Amygdala (tissue), 56 donors: ENCODE measurements around the gene HMCN2.
"Not testable (repeated sequence)": the region's sequence is repeated elsewhere in the genome, so short reads cannot be mapped to it uniquely, and the experiment has no call there.

Experiments used
- DNase-seq, 56 donors: peaks; one replicate each; lab custom pipeline; 2025; lab: John Stamatoyannopoulos, UW

The HMCN2 gene

DNA sequence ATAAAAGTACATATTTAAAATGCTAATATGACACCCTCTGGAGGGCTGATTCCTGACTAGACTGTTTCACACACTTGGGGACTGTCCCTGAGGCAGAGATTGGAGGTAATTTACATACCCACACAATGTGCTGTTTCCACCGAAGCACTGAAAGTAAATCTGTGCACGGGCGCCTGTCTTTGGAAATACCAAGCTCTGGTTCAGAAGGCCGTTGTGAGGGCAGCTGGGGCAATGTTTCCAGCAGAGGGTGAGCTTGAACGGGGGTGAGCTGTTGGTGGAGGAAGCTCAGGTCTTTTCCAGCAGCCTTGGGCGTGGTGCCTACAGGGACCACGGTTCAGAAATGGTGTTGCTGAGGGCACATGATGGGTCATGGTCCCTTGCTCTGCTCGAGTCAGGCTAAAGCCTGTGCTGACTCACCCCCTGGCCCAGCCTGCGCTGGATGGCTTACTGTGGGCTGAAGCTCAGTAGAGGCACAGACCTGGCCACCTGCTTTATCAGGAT is 25.8 kb upstream of the HMCN2 start:
- DNase-seq: no peak

DNA sequence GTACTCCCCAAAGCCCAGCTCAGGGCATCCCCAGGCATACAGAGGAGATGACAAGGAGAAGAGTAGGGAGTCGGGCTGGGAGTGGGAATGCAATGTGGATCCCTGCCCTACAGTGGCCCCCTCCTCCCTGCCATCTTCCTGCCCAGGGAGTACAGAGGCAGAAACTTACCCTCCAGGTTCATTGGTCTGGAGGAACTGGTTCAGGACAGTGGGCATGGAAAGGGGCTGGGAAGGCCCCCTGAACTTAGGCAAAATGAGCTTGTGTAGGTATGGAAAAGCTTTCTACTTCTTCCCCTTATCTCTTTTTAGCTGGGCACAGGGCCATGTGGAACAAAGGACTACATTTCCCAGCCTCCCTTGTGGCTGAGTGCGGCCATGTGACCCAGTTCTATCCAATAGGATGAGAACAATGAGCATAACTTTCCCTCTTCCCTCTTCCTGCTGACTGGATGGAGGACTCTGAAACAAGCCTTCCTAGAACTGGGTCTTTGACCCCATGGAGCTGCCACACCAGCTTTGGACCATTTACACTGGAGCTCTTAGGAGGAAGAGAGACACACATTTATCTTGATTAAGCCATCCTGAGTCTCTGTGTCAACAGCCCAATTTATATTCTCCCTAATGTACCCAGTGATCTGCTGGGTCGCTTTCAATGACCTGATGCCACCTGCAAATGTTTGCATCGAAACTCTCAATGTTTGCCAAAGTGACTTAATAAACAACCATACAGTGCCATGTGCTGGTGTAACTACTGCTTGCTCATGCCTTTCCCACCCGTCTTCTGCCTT is 25.0 kb upstream of the HMCN2 start:
- peak in 36 of 56 donors; percentile 14 to 76 (median 48) for DNase-seq

DNA sequence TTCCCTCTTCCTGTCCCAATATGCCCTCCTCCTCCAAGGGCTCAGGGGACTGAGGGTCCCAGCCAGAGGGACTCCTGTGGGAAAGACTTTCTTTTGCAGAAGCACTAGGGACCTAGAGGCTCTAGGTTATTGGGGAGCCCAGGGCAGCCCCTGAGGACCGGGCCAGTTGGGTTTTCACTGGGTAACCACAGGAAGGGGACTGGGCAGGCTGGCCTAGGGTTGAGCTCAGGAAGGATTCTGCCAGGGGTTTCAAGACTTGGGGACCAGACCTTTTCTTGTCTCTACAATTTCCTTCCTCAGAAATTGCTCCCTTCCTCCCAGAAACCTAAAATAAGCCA is 24.4 kb upstream of the HMCN2 start:
- DNase-seq: no peak

DNA sequence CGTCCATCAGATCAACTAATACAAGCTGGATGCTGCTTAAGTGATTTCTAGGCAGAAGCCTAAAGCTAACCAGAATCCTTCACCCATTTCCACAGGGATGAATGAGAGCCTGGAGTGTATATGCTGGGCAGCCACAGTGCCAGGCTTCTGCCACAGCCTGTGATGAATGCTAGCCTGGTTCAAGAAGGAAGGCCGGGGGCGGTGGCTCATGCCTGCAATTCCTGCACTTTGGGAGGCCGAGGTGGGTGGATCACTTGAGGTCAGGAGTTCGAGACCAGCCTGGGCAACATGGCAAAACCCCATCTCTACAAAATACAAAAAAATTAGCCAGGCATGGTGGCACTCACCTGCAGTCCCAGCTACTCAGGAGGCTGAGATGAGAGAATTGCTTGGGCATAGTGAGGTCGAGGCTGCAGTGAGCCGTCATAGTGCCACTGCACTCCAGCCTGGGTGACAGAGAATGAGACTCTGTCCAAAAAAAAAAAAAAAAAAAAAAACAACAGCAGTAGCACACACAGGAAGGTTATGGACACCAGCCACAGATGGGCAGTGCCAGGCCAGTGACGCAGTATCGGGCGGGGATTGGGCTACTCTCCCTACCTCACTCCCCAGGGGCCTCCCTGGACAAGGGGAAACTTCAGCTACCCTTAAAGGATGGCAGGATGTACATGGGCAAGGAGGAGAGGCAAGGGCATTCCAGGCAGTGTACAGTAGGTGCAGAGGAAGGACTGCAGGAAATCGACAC is 23.1 kb upstream of the HMCN2 start:
- no peak for DNase-seq

DNA sequence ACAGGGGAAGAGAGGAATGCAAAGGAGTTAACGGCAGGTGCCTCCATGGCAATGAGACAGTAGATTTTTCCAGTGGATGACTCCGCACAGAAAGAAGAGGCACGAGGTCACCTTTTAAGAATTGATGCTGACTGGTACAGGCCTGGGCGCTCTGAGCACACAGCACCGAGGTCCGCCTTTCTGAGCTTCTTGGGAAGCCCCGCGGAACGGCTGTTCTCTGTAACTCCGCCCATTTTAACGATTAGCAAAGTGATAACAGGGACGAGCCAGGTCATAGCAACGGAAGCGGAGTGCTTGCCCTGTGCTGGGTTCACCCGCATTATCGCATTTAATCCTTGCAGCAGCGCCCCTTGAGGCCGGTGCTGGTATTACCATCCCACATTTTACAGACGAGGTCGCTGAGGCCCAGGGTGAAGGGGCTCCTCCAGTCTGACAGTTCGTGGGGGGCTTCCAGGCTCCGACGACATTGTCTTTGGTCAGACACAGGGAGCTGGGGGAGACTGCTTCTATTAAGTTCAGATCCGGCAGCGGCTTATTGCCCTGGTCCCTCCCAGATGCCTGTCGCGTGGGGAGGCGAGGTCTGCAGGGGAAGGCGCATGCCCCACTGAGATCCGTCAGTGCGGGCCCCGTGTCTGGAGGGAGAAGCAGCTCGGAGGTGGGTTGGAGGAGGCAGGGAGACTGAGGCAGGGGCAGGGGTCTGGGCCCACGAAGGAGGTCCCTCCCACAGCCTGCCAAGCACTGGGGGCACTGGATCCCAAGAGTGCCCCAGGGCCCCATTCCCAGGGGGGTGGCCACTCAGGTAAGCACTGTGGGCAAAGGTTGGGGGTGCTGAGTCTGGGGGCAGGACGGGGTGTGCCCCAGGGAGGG is 22.3 kb upstream of the HMCN2 start:
- DNase-seq: peak in 39 of 56 donors; percentile 9 to 83 (median 37)

DNA sequence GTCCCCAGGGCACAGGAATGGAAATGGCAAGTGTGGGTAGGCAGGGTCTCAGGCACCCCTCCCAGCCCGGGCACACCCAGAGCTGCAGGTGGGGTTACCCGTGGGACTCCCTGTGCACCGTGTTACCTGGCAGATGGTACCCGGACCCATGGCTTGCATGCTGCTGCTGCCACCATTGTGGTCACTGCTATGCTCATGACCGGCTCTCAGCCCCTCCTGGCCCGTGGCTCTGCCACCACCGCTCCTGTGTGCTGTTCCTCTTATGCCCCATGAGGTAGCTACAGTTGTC is 21.7 kb upstream of the HMCN2 start:
- no peak for DNase-seq

DNA sequence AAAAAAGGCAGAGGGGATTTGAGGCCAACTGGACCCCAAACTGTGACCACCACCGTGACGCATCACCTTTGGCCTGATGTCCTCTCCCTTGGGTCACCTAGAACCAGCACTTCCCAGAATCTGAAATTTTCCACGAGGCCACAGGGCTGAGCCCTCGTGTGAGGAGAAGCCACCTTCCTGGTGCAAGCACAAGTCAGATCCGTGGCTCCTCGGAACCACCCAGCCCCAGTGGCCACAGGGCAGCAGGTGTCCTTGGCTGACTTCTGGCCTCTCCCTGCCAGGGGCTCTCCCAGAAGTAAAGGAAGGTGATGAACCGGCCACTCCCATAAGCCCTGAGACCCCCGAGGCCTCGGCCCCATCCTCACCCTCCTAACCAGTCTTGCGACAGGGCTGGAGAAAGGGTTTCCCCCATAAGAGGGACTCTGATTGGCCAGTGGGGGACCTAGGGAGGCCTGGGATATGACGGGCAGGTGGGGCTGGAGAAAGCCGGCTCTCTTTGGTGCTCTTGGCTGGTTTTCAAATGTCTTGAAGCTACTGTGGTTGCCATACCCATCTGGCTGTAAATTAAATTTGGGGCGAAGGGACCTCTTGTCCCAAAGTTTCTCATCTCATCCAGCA is 20.9 kb upstream of the HMCN2 start:
- no peak for DNase-seq

DNA sequence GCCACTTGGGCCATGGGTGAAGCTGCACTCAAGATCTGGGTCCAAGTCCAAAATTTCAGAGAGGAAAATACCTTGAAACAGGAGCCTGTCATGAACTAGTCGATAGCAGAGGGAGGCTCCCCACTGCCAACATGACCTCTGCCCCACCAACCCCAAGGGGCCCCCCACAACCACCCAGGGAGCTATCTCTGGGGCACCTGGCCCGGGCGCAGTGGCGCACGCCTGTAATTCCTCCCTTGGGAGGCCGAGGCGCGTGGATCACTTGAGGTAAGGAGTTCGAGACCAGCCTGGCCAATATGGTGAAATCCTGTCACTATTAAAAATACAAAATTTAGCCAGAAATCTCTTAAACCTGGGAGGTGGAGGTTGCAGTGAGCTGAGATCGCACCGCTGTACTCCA is 20.1 kb upstream of the HMCN2 start:
- DNase-seq: no peak

DNA sequence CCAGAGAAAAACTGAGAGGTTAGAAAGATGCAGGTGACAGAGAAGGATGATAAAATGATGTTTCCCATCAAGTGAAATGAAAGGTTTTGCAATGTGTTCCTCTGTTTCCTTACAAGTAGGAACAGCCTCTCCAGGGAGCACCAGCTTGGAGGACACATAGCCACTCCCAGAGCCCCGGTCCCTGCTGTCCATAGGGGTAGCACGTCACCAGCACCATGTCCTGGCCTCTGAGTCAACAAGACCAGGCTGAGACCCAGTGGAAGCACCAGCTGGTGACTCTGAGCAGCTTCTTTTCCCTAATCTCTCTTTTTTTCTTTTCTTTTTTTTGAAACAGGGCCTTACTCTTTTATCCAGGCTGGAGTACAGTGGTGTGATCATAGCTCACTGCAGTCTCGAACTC is 19.4 kb upstream of the HMCN2 start:
- DNase-seq: no peak

DNA sequence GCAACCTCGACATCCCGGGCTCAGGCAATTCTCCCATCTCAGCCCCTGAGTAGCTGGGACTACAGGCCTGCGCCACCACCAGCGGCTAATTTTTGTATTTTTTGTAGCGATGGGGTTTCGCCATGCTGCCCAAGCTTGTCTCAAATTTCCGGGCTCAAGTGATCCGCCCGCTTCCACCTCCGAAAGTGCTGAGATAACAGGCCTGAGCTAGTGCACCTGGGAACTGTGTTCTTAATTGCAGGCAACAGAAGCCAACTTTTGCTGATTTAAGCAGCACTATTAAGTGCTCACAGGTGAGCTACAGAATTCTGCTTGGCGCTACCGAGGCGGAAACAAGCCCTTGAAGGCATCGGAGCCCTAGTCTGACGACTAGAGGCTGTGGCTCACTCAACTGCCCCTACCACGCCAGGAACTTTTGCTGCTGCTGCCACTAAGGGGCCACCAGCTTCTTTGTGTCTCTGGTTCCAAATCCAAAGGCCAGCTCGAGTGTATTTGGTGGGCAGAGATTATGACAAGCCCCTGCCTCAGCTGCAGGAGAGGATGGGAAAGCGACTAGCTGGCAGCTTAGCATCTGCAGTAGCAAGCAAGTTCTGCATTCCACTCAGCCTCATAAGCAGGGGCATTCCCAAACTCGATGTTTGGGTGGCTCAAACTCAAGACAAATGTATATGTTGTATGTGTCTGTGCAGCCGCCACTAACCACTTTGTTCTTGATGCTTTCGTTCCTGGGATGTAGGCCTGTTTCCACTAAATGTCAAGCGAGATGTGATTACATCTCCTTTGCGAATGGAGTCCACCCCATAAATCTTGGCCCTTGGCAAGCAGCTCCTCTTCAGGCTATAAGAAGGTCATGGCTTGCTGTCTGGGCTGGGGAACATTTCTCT is 10.6 kb upstream of the HMCN2 start:
- no peak for DNase-seq

DNA sequence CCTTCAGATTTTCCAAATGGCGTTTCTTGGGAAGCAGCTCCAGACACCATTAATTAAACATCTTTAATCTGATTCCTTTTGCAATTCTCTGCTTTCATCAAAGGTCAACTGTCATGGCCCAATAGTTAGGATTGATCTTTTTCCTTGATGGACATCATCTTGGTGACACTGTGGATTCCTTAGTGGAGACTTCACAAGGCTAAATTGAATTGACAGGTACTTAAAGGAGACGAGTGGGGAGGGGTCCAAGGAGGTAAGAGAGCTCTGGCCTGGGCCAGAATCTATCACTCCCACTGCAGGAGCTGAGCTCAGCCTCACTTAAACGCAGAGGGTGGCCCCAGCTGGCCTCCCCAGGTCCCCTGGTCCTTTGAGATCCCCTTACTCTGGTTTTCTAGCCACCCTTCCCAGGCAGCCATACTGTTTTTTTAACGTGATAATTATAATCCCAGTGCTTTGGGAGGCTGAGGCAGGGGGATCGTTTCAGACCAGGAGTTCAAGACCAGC is 9.9 kb upstream of the HMCN2 start:
- no peak for DNase-seq

DNA sequence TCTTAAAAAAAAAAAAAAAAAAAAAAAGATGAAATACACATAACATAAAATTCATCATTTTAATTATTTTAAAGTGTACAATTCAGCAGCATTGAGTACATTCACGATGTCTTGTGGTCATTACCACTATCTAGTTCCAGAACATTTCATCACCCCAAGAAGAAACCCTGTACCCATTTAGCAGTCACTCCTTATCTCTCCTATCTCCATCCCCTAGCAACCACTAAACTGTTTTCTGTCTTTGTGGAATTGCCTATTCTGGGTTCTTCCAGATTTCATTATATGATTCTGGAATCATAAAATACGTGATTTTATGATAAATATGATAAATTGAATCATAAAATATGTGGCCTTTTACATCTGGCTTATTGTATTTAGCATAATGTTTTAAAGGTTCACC is 8.9 kb upstream of the HMCN2 start:
- DNase-seq: no peak

DNA sequence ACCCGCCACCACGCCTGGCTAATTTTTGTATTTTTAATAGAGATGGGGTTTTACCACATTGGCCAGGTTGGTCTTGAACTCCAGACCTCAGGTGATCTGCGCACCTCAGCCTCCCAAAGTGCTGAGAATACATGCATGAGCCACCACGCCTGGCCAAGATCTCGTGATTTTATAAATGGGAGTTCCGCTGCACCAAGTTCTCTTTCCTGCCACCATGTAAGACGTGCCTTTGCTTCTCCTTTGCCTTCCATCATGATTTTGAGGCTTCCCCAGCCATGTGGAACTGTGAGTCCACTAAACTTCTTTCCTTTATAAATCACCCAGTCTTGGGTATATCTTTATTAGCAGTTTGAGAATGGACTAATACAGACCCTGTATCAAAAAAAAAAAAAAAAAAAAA is 7.4 kb upstream of the HMCN2 start:
- DNase-seq: not testable (repeated sequence)

DNA sequence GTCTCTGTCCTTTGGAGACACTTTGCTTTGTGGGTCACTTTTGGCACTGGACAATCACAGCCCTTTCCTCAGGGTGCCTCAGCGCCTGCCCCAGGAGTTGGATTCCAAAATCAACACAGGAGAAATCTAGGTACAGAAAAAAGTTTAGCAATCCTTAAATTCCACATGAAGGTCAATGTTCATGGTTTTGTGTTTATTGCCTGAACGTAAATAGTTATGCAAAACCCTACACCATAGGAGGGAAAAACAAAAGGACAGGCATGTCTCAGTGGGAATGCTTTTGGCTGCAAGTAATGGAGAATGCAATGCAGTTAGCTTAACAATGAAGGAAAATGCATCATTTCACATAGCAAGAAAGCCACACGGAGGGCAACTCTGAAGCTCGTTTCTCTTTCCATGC is 6.5 kb upstream of the HMCN2 start:
- no peak for DNase-seq

DNA sequence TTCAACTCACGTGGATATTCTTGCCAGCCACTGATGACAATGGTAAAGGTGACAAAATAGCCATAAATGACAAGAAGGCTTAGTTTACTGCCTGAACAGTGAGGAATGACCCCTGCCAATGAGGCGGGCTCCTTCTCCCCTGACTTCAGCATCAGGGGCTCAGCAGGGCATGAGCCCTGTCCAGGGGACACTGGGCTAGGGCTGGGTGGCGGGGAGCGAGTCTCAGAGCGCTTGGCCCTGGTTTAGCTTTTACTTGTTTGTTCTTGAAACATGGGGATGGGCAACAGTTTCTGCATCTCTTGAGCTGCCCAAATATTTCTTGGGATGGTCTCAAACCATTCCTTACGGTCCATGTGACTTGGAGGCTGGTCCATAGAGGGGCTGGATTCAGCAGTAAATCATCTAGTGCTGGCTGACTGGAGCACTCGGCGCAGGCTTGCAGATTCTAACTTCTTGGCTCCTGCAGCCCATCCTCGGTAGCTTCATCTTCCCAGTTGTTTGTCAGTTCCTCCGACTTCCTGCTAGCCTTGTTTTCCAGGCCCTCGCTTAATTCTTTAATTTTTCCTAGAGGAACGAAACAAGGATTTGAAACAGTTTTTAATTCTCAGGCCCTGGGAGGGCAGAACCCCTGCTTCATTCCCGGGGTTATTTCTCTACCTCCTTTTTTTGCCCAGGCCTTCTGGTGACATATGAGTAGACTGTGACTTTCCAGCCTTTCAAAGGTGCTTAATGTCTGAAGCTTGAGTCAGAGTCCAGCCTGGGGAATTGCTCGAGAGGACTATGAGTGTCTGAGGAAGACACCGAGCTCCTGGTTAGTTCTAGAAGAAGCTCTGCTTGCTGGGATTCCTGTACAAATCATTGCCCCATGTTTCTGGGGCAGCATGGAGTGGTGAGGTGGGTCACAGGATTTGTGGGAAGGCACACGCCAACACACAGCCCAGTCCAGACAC is 4.5 kb upstream of the HMCN2 start:
- no peak for DNase-seq

DNA sequence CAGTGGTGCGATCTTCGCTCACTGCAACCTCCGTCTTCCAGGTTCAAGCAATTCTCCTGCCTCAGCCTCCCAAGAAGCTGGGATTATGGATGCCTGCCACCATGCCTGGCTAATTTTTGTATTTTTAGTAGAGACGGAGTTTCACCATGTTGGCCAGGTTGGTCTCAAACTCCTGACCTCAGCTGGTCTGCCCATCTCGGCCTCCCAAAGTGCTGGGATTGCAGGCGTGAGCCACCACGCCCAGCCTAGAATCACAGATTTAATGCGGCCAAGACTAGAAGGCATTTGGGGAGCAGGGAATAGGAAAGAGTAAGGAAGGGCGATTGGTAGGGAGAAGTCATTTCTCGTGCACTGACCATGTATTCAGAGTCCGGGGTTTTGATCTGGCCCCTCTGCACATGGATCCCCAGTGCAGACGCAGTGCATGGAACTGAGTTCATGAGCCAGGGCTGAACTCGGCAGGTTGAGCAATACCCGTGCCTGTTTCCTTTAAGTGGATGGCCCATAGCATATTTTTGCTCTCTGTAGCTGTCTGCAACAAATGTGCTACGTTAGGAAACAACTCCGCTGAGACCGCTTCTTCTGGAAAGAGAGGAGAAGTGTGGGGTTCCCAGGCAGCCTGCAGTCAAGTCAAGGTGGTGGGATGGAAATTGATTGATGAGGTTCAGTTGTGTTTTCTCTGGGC is 3.4 kb upstream of the HMCN2 start:
- DNase-seq: no peak

DNA sequence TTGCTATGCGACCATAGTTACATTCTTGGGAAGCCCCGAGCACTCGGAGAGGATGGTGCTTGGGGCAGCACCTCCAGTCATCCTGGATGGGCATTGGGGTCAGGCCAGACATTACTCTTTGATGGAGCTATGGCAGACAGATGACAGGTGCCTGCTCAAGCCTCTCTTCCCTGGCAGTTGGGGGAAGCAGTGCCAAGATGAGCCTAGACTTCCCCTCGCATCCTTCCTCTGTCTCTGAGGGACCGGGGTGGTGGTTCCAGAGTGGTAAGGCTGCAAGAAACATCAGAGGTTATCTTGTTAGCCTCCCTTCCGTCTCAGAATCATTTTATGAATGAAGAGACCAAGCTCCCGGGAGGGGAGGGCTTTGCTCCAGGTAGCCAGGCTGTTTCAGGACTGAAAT is 2.8 kb upstream of the HMCN2 start:
- DNase-seq: no peak
